Measurements from ENCODE around the gene KLHDC9. TPM values are rescaled to one million over a fixed set of nuclear protein-coding genes. Genes with fewer than 3 reads are reported as not detected.
A peak's percentile ranks its signal among the peaks of the same experiment; 100 is the strongest.

Gene KLHDC9
- total and polyA plus RNA-seq, 9 of the 15 experiments (the other 6 are each of a cell fraction or from before 2014, with no cell fraction given) = not detected

DNA sequence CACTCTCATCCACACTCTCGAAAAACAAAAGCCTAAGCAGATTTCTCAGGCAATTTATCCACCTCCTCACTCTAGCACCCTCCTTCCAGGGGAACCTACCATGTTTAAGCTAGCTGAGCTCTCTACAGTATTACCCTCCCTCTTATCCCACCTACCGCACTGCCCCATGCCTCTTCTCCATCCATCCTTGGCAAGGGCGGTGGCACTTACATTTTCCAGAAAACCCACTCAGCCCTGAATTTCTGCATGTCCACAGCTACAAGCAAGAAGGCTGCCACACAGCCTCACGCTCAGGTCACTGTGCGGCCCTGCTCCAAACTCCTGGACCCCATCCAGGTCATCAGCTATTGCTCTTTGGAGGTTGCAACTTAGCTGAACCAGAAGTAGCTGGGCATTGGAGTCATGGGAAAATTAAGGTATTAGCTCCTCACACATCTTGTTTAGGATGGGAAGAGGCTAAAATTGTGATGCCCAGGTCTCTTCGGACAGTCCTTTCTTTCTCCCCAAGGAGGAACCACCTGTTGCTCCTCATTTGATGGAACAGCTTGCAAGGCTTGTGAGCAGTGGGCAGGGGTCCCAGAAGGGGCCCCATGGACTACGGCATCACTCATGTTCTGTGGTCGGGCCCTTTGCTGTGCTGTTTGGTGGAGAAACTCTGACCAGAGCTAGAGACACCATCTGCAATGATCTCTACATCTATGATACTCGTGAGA is 1.1 kb downstream of the KLHDC9 start (continued):
- TF ChIP-seq ZNF146 (CRISPR knock-in tag; IDR thresholded peaks at IDR 0.05; ENCODE audit: unreplicated experiment) = no peak
- TF ChIP-seq, protein P1, sequence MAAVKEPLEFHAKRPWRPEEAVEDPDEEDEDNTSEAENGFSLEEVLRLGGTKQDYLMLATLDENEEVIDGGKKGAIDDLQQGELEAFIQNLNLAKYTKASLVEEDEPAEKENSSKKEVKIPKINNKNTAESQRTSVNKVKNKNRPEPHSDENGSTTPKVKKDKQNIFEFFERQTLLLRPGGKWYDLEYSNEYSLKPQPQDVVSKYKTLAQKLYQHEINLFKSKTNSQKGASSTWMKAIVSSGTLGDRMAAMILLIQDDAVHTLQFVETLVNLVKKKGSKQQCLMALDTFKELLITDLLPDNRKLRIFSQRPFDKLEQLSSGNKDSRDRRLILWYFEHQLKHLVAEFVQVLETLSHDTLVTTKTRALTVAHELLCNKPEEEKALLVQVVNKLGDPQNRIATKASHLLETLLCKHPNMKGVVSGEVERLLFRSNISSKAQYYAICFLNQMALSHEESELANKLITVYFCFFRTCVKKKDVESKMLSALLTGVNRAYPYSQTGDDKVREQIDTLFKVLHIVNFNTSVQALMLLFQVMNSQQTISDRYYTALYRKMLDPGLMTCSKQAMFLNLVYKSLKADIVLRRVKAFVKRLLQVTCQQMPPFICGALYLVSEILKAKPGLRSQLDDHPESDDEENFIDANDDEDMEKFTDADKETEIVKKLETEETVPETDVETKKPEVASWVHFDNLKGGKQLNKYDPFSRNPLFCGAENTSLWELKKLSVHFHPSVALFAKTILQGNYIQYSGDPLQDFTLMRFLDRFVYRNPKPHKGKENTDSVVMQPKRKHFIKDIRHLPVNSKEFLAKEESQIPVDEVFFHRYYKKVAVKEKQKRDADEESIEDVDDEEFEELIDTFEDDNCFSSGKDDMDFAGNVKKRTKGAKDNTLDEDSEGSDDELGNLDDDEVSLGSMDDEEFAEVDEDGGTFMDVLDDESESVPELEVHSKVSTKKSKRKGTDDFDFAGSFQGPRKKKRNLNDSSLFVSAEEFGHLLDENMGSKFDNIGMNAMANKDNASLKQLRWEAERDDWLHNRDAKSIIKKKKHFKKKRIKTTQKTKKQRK (IDR thresholded peaks at IDR 0.05; ENCODE audit: borderline replicate concordance, low read depth, low read length) = no peak
- no peak for TF ChIP-seq SRSF9 (IDR thresholded peaks at IDR 0.05; ENCODE audit: borderline replicate concordance, low read depth, low read length)
- no peak for TF ChIP-seq ZNF436 (CRISPR knock-in tag; IDR thresholded peaks at IDR 0.05)
- no peak for TF ChIP-seq ZNF717 (CRISPR knock-in tag; IDR thresholded peaks at IDR 0.05)
- no peak for TF ChIP-seq NRF1 (conservative IDR thresholded peaks at IDR 0.05 in 1 of 2, IDR thresholded peaks at IDR 0.05 in 1 of 2)
- no peak for TF ChIP-seq FOXK1 (CRISPR knock-in tag; IDR thresholded peaks at IDR 0.05; ENCODE audit: borderline replicate concordance)
- TF ChIP-seq, protein P2, sequence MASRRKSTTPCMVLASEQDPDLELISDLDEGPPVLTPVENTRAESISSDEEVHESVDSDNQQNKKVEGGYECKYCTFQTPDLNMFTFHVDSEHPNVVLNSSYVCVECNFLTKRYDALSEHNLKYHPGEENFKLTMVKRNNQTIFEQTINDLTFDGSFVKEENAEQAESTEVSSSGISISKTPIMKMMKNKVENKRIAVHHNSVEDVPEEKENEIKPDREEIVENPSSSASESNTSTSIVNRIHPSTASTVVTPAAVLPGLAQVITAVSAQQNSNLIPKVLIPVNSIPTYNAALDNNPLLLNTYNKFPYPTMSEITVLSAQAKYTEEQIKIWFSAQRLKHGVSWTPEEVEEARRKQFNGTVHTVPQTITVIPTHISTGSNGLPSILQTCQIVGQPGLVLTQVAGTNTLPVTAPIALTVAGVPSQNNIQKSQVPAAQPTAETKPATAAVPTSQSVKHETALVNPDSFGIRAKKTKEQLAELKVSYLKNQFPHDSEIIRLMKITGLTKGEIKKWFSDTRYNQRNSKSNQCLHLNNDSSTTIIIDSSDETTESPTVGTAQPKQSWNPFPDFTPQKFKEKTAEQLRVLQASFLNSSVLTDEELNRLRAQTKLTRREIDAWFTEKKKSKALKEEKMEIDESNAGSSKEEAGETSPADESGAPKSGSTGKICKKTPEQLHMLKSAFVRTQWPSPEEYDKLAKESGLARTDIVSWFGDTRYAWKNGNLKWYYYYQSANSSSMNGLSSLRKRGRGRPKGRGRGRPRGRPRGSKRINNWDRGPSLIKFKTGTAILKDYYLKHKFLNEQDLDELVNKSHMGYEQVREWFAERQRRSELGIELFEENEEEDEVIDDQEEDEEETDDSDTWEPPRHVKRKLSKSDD (conservative IDR thresholded peaks at IDR 0.05; ENCODE audit: low read length) = no peak
- TF ChIP-seq ZNF75A (CRISPR knock-in tag; IDR thresholded peaks at IDR 0.05) = no peak
- no peak for TF ChIP-seq ZNF124 (CRISPR knock-in tag; IDR thresholded peaks at IDR 0.05)
- no peak for TF ChIP-seq EGR1 (conservative IDR thresholded peaks at IDR 0.05)
- no peak for TF ChIP-seq STAG1 (CRISPR knock-in tag; IDR thresholded peaks at IDR 0.05; ENCODE audit: borderline replicate concordance)
- TF ChIP-seq POLR2A (conservative IDR thresholded peaks at IDR 0.05) = peak; percentile 57; the same call in 1 of the 2 replicates
- TF ChIP-seq, protein P3, sequence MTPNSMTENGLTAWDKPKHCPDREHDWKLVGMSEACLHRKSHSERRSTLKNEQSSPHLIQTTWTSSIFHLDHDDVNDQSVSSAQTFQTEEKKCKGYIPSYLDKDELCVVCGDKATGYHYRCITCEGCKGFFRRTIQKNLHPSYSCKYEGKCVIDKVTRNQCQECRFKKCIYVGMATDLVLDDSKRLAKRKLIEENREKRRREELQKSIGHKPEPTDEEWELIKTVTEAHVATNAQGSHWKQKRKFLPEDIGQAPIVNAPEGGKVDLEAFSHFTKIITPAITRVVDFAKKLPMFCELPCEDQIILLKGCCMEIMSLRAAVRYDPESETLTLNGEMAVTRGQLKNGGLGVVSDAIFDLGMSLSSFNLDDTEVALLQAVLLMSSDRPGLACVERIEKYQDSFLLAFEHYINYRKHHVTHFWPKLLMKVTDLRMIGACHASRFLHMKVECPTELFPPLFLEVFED (CRISPR knock-in tag; conservative IDR thresholded peaks at IDR 0.05) = peak; percentile 4; the same call in 1 of the 2 replicates
- TF ChIP-seq JUN (IDR thresholded peaks at IDR 0.05; ENCODE audit: borderline replicate concordance, low read depth, low read length) = no peak
- TF ChIP-seq JUN (CRISPR knock-in tag; IDR thresholded peaks at IDR 0.05; ENCODE audit: borderline replicate concordance) = no peak
- no peak for TF ChIP-seq ZNF57 (CRISPR knock-in tag; IDR thresholded peaks at IDR 0.05)
- TF ChIP-seq POLR2AphosphoS2 (IDR thresholded peaks at IDR 0.05; ENCODE audit: low read length) = peak; percentile 55; the same call in 1 of the 2 replicates
- no peak for TF ChIP-seq NR3C1 (CRISPR knock-in tag; IDR thresholded peaks at IDR 0.05)
- no peak for TF ChIP-seq NFE2 (IDR thresholded peaks at IDR 0.05; ENCODE audit: low read depth)
- no peak for TF ChIP-seq ZNF77 (CRISPR knock-in tag; IDR thresholded peaks at IDR 0.05)
- no peak for TF ChIP-seq RBM39 (optimal IDR thresholded peaks at IDR 0.05; ENCODE audit: low read depth, low read length)

Measured in K562 (cell line).